Stomach smooth muscle (tissue), 2 donors: Measurements from ENCODE around the gene RAPGEF2.
A peak's percentile ranks its signal among the peaks of the same experiment; 100 is the strongest.

Source experiments
- H3K27ac ChIP-seq: one replicate; pipeline ENCODE4 v1.7.0; 2013; ENCODE audit warnings: mild to moderate bottlenecking, low read length, inconsistent platforms
- H3K27me3 ChIP-seq, 2 donors: one replicate each; pipeline ENCODE4 v1.7.0; 2013; ENCODE audit warnings: low read length in 2 of 2; ENCODE audit not compliant: insufficient read depth in 2 of 2, control insufficient read depth in 1 of 2
- H3K36me3 ChIP-seq, 2 donors: one replicate each; pipeline ENCODE4 v1.7.0; 2013; ENCODE audit warnings: low read length in 2 of 2; ENCODE audit not compliant: control insufficient read depth in 2 of 2, insufficient read depth in 2 of 2
- H3K4me1 ChIP-seq: one replicate; pipeline ENCODE4 v1.7.0; 2013; ENCODE audit warnings: low read length; ENCODE audit not compliant: control insufficient read depth, insufficient read depth
- H3K4me3 ChIP-seq, 2 donors: one replicate each; pipeline ENCODE4 v1.7.0; 2013; ENCODE audit warnings: low read length in 2 of 2
- H3K9ac ChIP-seq, 2 donors: one replicate each; pipeline ENCODE4 v1.7.0; 2013; ENCODE audit warnings: low read length in 2 of 2, mild to moderate bottlenecking in 1 of 2
- H3K9me3 ChIP-seq, 2 donors: one replicate each; pipeline ENCODE4 v1.7.0; 2013; ENCODE audit warnings: low read length in 2 of 2; ENCODE audit not compliant: control insufficient read depth in 2 of 2
- donor health status: healthy.
- donor health status: Pancreatic carcinoma.

Gene RAPGEF2

DNA sequence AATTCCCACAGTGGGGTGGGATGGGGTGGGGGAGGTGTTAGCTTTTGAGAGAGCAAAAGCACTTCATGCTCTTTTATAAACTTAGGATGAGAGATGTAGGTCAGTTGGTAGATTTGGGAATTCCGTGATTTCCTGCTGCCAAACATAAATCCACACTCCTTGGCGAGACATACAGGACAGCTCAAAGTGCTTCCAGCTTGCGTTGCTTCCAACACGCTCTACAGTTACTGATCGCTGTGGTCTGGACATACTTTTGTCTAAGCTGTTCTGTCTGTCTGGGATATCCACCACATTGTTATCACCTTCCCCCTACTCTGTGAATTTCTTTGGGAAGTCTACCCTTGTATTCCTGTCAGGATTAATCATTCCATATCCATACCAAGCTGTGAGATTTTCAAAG is 117.5 kb downstream of the RAPGEF2 start:
- no peaks in the 10 kb centered on the region for H3K9me3 ChIP-seq
- H3K9ac ChIP-seq = no peak overlapping the region
- no peaks in the 10 kb centered on the region for H3K36me3 ChIP-seq
- no peaks in the 10 kb centered on the region for H3K4me1 ChIP-seq
- H3K27ac ChIP-seq = no peak overlapping the region
- no peaks in the 10 kb centered on the region for H3K27me3 ChIP-seq
- H3K4me3 ChIP-seq = no peak overlapping the region

DNA sequence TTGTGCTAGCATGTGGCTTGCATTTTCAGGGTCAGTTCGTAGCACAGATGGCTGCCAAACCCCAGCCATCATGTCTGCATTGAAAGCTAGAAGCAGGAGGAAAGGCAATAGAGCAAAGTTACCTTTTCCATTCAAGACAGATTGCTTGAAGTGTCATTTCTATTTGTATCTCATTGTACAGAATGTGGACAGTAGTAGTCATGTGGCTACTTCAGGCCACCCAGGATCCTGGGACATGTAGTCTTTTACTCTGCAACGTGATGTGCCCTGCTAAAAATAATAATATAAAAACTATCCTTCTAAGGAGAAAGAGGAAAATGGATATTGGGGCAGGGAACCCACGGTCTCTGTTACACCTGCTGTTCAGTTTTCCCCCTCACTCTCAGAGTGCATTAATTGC is 118.4 kb downstream of the RAPGEF2 start:
- Histone ChIP-seq H3K27me3 (no peaks in the 10 kb centered on the region), H3K9ac (no peak overlapping the region), H3K4me3 (no peak overlapping the region), H3K36me3 (no peaks in the 10 kb centered on the region), H3K27ac (no peak overlapping the region), H3K9me3 (no peaks in the 10 kb centered on the region), H3K4me1 (no peaks in the 10 kb centered on the region)

DNA sequence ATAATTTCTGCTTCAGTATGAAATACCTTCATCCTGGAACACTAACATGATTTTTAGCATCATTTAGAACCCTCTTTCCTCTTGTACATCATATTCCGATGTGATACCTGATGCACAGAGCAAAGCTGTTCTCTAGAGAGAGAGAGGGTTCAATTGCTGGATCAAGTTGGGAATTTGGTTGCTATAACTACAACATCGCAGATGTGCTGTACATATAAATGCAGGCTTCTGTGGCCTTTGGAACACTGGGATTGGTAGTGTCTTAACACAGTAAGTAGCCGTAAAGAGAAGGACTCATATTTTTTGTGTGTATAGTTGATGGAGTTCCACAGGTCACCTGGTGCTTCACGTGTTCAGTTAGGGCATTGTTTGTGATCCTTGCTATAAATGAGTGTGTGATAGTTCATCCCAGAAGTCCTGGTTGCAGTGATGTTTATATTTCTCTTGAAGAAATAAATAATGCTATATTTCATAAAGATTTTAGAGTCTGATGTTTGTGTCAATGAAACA is 119.2 kb downstream of the RAPGEF2 start:
- H3K27ac ChIP-seq = no peak overlapping the region
- no peaks in the 10 kb centered on the region for H3K9me3 ChIP-seq
- H3K36me3 ChIP-seq = no peaks in the 10 kb centered on the region
- H3K4me3 ChIP-seq = peak overlapping the region in 1 of 2 donors; percentile 8
- no peaks in the 10 kb centered on the region for H3K4me1 ChIP-seq
- no peaks in the 10 kb centered on the region for H3K27me3 ChIP-seq
- no peak overlapping the region for H3K9ac ChIP-seq

DNA sequence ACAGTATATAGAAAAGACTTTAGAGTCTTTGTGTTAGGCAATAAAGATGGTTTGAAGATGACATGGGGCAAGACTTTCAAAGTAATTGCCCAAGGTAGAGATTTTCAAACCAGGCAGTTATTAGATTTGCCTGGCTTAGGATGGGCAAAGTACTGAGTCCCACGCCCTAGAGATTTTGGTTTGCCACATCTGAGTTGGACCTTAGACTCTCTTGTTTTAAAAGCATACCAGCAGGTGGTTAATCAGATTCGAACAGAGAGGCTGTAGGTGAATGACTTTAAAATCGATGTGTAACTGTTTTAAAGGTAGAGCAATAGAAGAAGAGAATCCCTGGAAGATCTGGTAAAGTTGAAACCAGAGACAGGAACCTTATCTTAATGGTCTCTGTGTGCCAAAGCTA is 121.5 kb downstream of the RAPGEF2 start:
- Histone ChIP-seq H3K9ac (no peak overlapping the region), H3K9me3 (no peaks in the 10 kb centered on the region), H3K36me3 (no peaks in the 10 kb centered on the region), H3K4me3 (no peak overlapping the region), H3K27me3 (no peaks in the 10 kb centered on the region), H3K27ac (no peak overlapping the region), H3K4me1 (peaks cover 4% of the 10 kb centered on the region)

DNA sequence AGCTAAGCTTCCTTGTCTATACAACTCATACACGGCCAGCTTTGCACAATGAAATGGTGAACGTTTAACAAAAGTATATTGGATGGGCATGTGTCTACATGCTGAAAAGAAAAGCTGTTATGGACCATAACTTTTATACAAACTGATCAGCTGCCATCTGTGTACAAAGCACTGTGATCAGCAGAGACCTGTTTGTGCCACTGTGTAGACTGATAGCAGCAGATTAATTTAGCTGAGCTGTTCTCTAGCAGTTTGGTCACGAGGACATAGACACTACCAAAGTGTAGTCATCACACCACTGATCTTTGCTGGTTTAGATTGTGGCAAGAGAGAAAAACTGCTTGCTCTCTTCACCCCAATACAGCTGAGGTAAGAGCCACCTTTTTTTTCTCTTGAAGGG is 124.5 kb downstream of the RAPGEF2 start:
- no peaks in the 10 kb centered on the region for H3K9me3 ChIP-seq
- H3K9ac ChIP-seq = no peak overlapping the region
- peak overlapping the region in 1 of 2 donors; percentile 64 for H3K4me3 ChIP-seq
- H3K27me3 ChIP-seq = no peaks in the 10 kb centered on the region
- no peak overlapping the region for H3K27ac ChIP-seq
- H3K4me1 ChIP-seq = peaks cover 4% of the 10 kb centered on the region
- no peaks in the 10 kb centered on the region for H3K36me3 ChIP-seq

DNA sequence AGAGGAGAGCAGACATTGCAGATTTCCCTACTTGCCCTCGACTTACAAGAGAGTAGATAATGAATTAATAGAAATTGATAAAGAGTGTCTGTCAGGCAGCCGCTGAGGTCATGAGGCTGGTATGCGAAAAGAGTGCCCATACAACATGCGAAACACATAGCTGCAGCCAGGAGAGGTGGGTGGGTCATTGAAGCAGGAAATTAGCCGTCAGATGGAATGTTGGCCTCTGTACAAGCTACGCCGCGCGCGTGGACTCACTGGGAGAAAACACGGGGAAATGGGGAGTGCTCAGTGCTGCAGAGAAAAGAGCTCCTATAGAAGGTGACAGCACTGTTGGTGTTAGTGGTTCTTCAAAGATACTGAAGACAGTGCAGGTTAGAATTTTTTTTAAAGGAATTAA is 125.1 kb downstream of the RAPGEF2 start:
- Histone ChIP-seq H3K27ac (no peak overlapping the region), H3K4me1 (peaks cover 4% of the 10 kb centered on the region), H3K36me3 (no peaks in the 10 kb centered on the region), H3K9me3 (no peaks in the 10 kb centered on the region), H3K9ac (peak overlapping the region in 1 of 2 donors; percentile 22), H3K4me3 (peak overlapping the region; percentile 44 to 64), H3K27me3 (no peaks in the 10 kb centered on the region)

DNA sequence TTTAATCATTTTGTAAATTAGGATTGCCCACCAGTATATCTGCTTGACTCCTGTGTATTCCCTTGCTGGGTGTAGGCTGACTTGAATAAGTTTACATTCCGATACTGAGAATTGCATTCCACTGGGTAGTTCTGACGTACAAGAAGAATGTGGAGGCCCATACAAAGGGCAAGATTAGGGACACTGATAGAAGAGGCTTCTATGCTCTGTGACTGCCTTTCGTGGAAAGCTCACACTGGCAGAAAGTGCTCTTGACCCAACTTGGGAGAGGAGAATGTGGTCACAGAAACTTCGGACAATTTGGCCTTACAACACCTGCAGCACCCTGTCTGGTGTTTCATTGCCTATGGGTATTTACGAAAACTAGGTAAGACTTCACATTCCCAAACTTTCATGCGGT is 126.3 kb downstream of the RAPGEF2 start:
- no peaks in the 10 kb centered on the region for H3K27me3 ChIP-seq
- no peaks in the 10 kb centered on the region for H3K9me3 ChIP-seq
- no peak overlapping the region for H3K27ac ChIP-seq
- H3K4me3 ChIP-seq = peak overlapping the region; percentile 39 to 47
- H3K36me3 ChIP-seq = no peaks in the 10 kb centered on the region
- no peak overlapping the region for H3K9ac ChIP-seq
- H3K4me1 ChIP-seq = peaks cover 4% of the 10 kb centered on the region

DNA sequence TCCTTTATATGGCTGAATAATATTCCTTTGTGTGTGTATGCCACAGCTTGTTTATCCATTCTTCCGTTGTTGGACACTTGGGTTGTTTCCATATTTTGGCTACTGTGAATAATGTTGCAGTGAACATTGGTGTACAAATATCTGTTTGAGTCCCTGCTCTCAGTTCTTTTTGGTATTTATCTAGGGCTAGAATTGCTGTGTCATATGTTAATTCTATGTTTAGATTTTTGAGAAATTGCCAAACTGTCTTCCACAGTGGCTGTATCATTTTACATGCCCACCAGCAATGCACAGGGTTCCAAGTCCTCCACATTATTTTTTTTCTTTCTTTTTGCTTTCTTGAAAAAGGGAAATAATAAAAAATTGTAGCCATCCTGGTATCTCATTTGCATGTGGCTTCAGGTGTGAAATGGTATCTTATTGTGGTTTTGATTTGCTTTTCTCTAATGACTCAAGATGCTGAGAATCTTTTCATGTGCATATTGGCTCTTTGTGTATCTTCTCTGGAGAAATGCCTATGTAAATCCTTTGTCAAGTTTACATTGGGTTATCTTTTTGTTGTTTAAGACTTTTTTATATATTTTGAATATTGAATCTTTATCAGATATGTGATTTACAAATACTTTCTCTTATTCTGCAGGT is 129.7 kb downstream of the RAPGEF2 start:
- Histone ChIP-seq H3K9ac (no peak overlapping the region), H3K27ac (no peak overlapping the region), H3K36me3 (no peaks in the 10 kb centered on the region), H3K9me3 (no peaks in the 10 kb centered on the region), H3K27me3 (no peaks in the 10 kb centered on the region), H3K4me1 (peaks cover 4% of the 10 kb centered on the region), H3K4me3 (no peak overlapping the region)

DNA sequence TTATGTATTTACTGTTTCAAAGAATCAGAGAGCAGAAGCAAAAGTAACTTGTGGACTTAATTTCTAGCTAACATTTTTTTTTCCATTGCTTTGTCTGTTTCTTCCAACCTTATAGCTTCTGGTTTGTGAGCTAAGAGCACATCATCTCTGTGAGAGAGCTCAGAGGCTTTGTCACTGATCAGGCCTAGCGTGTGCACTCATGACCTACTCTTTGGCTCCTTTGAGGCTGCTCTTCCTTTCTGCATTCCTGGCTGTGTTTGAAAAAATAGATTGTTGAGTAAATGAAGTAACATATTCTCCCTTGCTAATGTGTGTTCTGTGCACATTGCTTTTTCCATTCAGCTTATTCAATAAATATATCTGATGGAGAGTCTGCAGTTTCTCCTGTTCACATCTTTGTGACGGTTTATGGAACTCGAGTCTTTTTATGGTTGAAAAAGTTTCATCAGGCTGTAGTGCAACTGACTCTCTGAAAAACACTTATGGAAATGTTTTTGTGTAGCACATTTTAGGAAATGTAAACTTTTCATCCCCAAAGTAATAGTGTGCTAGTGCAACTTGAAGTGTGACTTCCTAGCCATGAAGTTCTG is 133.0 kb downstream of the RAPGEF2 start:
- Histone ChIP-seq H3K27me3 (no peaks in the 10 kb centered on the region), H3K27ac (no peak overlapping the region), H3K36me3 (no peaks in the 10 kb centered on the region), H3K9ac (no peak overlapping the region), H3K4me1 (no peaks in the 10 kb centered on the region), H3K9me3 (no peaks in the 10 kb centered on the region), H3K4me3 (no peak overlapping the region)

DNA sequence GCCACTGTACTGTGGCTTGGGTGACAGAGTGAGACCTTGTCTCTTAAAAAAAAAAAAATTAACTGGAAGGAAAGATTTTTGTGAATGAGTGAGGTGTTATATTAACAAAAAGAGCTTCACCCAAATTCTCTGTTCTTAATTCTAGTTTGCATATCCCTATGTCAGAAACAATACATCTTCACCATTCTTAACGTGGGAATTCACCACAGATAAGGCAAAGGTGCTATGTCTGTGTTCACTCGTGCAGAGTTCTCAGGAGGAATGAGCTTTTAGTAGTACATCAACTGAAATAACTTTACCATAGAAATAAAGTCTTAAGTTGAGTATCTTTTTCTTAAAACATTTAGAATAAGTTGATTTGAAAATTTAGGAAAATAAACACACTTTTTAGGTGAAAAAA is 135.1 kb downstream of the RAPGEF2 start:
- Histone ChIP-seq H3K4me1 (no peaks in the 10 kb centered on the region), H3K36me3 (no peaks in the 10 kb centered on the region), H3K27me3 (no peaks in the 10 kb centered on the region), H3K9me3 (no peaks in the 10 kb centered on the region), H3K27ac (no peak overlapping the region), H3K9ac (no peak overlapping the region), H3K4me3 (no peak overlapping the region)

DNA sequence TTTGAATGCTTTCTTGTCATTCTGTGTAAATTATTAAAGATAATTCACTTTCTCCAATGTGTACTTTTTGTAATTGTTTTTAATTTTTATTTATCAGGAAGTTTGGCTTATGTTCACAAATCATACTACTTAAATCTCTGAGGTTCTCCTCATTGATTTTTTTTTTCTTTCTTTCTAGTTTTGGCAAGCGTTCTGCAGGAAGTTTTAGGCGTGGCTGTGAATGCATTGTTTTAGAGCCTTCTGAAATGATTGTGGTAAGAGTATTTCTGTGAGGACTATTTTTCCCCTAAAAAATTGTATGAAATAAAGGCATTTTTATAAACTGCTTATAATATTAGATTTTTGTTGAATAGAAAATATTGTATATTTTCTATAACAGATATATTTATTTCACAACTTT is 135.8 kb downstream of the RAPGEF2 start:
- Histone ChIP-seq H3K4me1 (no peaks in the 10 kb centered on the region), H3K27me3 (no peaks in the 10 kb centered on the region), H3K9ac (no peak overlapping the region), H3K9me3 (no peaks in the 10 kb centered on the region), H3K27ac (no peak overlapping the region), H3K4me3 (no peak overlapping the region), H3K36me3 (peaks cover 0 to 2% of the 10 kb centered on the region in 2 donors)
